ENCODE measurements around the gene EVA1A.
"Not testable (repeated sequence)": the region's sequence is repeated elsewhere in the genome, so short reads cannot be mapped to it uniquely, and the experiment has no call there.

The EVA1A gene

DNA sequence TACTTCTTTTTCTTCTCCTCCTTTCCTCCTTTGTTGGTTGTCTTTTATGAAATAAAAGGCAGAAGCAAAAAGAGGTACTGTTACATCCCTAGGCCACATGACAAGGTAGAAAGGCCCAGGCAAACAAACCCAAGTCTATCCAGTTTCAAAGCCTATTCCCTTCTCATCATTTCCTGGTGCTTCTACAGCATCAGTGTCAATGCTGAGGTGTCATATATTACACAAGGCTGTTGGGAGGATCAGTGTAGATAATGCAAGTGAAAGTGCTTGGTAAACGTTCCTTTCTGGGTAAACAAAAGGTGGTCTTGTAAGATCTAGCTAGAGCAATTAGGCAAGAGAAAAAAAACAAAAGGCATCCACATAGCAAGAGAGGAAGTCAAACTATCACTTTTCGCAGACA, 64.9 kb downstream of the EVA1A start:
- DNase-seq (ENCODE audit: low spot score): no peak

DNA sequence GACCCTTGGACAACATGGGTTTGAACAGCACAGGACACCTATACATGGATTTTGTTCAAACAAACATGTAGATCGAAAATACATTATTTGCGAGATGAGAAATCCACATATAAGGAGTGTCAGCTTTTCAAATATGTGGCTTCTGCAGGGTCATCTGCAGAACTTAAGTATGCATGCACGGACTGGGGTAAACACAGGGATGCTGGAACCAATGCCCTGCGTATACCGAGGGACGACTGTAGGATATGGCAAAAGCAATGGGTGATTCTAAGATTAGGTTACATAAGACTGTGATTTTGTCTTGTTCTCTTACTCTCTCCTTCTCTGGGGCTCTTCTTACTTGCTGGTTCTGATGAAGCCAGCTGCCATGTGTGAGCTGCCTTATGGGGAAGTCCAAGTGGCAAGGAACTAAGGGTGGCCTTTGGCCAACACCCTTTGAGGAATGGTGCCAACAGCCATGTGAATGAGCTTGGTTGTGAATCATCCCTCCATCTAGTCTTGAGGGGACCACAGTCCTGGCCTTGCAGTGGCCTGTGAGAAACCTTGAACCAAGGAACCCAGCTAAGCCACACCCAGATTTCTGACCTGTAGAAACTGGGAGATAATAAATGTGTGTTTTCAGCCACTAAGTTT, 66.5 kb downstream of the EVA1A start:
- no peak for TF ChIP-seq CTCF (IDR thresholded peaks at IDR 0.05; ENCODE audit: extremely low read depth, missing control alignments)
- no peak for DNase-seq (ENCODE audit: low spot score)

More for the DNA sequence above, 64.9 kb downstream of the EVA1A start:
- no peak for TF ChIP-seq CTCF (IDR thresholded peaks at IDR 0.05; ENCODE audit: extremely low read depth, missing control alignments)

DNA sequence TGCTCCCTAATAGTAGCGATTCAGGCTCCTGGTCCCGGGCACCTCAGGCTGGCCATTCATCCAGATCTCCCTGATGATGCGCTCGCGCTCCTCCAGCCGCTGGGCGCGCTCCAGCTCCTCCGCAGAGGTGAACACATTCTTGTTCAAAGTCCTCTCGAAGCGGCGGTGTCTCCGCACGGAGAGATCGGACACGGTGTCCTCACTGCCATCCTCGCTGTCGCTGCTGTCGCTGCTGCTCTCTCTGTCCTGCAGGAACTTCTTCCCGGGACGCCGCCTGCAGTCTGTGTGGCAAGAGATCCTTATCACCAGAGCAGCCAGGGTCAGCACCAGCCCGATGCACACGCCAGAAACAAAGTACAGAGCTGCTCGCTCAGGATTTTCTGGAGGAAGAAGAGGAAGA, 67.5 kb downstream of the EVA1A start:
- DNase-seq (ENCODE audit: low spot score): no peak
- TF ChIP-seq CTCF (IDR thresholded peaks at IDR 0.05; ENCODE audit: extremely low read depth, missing control alignments): no peak

DNA sequence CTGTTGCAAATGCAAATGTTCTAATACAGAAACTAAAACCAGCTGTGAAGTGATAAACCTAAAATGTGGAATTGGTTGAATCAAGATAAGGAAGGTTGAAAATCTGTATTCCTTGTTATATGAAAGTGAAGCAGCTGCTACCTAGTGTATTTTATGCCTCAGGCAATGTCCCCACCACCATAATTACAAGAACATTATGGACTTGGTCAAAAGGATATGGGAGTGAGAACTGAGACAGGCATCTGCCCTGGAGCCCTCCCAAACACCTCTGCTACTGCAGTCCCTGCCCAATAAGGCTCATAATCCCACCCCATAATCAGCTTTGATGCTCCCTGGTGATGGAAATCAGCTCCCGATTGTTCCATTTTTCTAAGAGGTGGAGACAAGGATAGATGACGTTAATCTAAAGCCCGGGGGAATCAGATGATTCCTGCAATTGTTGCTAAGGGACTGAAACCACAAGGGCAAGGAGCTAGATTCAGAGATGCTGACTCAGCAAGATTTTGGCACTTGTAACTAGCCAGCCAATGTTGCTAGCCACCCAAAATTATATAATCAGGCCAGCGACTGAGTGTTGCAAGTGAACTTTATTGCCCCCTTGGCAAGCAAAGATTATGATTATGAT, 69.5 kb downstream of the EVA1A start:
- no peak for TF ChIP-seq CTCF (IDR thresholded peaks at IDR 0.05; ENCODE audit: extremely low read depth, missing control alignments)
- no peak for DNase-seq (ENCODE audit: low spot score)

DNA sequence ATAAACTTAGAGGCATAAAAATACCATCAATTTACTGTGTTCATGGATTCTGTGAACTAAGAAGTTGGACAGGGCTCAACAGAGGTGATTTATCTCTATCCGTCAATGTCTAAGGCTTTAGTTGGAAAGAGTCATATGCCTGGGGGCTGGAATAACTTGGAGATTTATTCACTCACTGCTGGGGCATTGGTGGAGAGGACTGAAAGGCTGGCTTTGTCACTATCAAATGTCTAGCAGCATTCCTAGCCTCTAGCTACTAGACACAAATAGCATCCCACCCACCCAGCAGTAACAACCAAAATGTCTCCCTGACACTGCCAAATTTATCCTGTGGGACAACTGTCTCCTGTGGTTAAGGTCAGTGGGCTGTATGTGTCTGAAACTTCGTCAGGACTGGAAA, 71.0 kb downstream of the EVA1A start:
- no peak for DNase-seq (ENCODE audit: low spot score)
- TF ChIP-seq CTCF (IDR thresholded peaks at IDR 0.05; ENCODE audit: extremely low read depth, missing control alignments): no peak

GRCh38 chr2:75488157-75488556, 72.6 kb downstream of the EVA1A start:
- no peak for TF ChIP-seq CTCF (IDR thresholded peaks at IDR 0.05; ENCODE audit: extremely low read depth, missing control alignments)

DNA sequence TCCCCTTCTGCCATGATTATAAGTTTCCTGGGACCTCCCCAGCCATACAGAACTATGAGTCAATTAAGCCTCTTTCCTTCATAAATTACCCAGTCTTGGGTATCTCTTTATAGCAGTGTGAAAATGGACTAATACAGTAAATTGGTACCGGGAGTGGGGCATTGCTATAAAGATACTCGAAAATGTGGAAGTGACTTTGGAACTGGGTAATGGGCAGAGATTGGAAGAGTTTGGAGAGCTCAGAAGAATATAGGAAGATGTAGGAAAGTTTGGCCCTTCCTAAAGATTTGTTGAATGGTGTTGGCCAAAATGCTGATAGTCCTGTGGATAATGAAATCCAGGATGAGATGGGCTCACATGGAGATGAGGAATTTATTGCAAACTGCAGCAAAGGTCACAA, 74.0 kb downstream of the EVA1A start:
- not testable (repeated sequence) for DNase-seq (ENCODE audit: low spot score)

More at GRCh38 chr2:75488157-75488556, 72.6 kb downstream of the EVA1A start:
- DNase-seq (ENCODE audit: low spot score): no peak

- no peak for DNase-seq (ENCODE audit: low spot score)
- no peak for TF ChIP-seq CTCF (IDR thresholded peaks at IDR 0.05; ENCODE audit: extremely low read depth, missing control alignments)
These were observed 75.9 kb downstream of the EVA1A start for GRCh38 chr2:75484840-75485239.

Data from GM20000 (cell line).